HFF-Myc (cell line): ENCODE measurements around the gene TWNK.

Experiments
- DNase-seq: peaks from one replicate; pipeline ENCODE4 v3.0.0-alpha.2; 2011; ENCODE audit warnings: low read depth; ENCODE audit errors: extremely low read depth
- H3K4me3 ChIP-seq: replicated peaks from 2 replicates; pipeline ENCODE4 v1.5.1; 2011; ENCODE audit warnings: low read depth, mild to moderate bottlenecking, control low read depth, low read length
- TF ChIP-seq, protein P1 (sequence below): IDR thresholded peaks from 2 replicates; pipeline ENCODE4 v1.5.1; 2012; ENCODE audit warnings: mild to moderate bottlenecking, low read depth, low read length, control low read depth; ENCODE audit errors: missing control alignments

TWNK gene

DNA sequence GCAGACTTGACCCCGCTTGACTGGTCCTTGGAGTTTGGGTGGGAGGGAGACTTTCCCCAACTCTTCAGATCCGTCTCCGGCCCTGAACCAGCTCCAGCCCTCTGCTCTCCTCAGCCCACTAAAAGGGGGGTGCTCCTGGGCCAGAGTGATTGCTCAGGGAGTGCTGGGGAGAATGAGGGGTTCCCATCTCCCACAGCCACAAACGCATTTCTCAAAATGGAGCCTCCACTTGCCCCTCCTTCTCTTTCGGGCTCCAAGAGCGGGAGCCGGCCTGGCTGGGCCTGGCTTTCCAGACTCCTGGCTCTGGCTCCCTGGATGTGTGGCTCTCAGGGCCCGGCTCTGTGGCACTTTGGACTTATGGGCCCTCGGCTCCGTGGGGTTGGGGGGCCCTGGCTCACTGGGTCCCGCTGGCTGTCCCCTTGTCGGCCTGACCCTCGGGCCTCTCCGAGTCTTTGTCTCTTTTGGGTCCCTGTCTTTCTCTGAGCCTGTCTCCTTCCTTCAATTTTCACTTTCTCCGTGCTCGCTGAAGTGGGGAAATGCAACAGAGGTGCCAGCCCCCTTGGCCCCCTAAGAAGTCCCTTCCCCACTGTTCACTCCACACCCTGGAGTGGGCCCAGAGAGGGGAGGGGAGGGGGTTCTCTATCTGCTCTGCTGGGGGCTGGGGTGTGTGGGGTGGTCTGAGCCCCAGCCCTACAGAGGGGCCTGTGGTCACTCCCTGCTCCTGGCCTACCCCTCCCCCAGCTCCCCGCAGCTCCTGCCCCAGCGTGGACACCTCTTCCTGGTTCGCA is 13.0 kb downstream of the TWNK start:
- DNase-seq = no peak
- TF ChIP-seq, protein P1, sequence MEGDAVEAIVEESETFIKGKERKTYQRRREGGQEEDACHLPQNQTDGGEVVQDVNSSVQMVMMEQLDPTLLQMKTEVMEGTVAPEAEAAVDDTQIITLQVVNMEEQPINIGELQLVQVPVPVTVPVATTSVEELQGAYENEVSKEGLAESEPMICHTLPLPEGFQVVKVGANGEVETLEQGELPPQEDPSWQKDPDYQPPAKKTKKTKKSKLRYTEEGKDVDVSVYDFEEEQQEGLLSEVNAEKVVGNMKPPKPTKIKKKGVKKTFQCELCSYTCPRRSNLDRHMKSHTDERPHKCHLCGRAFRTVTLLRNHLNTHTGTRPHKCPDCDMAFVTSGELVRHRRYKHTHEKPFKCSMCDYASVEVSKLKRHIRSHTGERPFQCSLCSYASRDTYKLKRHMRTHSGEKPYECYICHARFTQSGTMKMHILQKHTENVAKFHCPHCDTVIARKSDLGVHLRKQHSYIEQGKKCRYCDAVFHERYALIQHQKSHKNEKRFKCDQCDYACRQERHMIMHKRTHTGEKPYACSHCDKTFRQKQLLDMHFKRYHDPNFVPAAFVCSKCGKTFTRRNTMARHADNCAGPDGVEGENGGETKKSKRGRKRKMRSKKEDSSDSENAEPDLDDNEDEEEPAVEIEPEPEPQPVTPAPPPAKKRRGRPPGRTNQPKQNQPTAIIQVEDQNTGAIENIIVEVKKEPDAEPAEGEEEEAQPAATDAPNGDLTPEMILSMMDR = no peak
- peak overlapping the region; percentile 84 for H3K4me3 ChIP-seq

DNA sequence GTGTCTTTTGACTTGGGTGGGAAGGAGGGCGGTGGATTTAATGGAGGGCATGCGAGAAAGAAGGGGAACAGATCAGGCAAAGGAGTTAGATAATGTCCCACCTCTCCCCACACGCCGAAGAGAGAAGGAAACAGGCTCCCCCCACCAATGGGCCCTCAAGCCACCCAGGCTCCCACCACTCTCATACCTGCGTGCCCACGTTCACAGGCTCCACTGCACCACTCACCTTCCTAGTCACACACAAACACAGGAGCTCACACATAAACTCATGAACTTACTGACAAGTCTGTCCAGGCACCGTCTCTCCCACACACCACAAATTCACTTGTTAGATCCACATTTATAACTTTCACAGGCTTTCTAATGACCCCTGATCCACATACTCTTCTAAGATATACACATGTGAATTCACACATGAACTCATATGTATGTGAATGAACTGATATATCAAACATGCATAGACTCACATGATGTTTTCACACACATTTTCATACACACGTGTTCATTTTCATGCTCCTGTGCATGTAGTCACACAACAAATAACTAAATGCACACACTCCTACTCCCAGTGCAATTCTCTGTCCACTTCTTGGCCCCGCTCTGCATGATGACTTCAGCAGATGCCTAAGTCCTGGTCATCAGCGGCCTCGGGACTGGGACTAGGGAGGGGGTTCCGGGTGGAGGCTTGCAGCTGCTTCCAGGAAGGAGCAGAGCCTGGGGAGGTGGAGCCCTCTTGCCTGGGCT is 13.7 kb downstream of the TWNK start:
- peak overlapping the region; percentile 84 for H3K4me3 ChIP-seq
- TF ChIP-seq, protein P1 = no peak
- no peak for DNase-seq

DNA sequence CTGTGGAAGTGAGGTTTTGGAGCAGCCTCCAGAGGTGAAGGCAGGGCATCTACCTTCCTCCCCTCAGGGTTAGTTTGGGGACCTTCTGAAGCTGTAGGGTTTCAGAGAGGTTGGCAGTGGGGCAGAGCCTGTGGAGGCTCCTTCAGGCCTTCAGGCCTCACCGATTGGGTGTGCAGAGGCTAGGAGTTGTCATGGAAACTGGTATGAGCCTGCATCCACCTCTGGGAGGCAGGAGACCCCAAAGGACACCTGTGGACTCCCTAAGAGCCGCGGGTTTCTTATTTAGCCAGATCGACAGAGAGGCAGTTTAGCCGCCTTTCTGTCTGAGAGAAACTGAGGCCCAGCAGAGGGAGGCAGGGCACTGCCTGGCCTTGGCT is 14.3 kb downstream of the TWNK start:
- no peak for DNase-seq
- peak overlapping the region; percentile 84 for H3K4me3 ChIP-seq
- TF ChIP-seq, protein P1 = no peak

DNA sequence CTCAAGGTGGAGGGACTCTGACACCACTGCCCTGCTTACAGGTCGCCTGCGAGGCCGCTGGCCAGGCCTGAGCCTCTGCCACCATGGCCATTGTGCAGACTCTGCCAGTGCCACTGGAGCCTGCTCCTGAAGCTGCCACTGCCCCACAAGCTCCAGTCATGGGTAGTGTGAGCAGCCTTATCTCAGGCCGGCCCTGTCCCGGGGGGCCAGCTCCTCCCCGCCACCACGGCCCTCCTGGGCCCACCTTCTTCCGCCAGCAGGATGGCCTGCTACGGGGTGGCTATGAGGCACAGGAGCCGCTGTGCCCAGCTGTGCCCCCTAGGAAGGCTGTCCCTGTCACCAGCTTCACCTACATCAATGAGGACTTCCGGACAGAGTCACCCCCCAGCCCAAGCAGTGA is 15.1 kb downstream of the TWNK start:
- TF ChIP-seq, protein P1 = no peak
- no peak for DNase-seq
- no peak overlapping the region for H3K4me3 ChIP-seq

DNA sequence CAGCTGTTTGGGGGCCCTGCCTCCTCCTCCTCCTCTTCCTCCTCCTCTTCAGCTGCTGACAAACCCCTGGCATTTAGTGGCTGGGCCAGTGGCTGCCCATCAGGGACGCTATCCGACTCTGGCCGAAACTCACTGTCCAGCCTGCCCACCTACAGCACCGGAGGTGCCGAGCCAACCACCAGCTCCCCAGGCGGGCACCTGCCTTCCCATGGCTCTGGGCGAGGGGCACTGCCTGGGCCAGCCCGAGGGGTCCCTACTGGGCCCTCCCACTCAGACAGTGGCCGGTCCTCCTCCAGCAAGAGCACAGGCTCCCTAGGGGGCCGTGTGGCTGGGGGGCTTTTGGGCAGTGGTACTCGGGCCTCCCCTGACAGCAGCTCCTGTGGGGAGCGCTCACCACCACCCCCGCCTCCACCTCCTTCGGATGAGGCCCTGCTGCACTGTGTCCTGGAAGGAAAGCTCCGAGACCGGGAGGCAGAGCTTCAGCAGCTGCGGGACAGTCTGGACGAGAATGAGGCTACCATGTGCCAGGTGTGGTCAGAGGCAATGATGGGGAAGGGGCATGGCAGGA is 16.4 kb downstream of the TWNK start:
- H3K4me3 ChIP-seq = no peak overlapping the region
- no peak for DNase-seq
- TF ChIP-seq, protein P1 = no peak

DNA sequence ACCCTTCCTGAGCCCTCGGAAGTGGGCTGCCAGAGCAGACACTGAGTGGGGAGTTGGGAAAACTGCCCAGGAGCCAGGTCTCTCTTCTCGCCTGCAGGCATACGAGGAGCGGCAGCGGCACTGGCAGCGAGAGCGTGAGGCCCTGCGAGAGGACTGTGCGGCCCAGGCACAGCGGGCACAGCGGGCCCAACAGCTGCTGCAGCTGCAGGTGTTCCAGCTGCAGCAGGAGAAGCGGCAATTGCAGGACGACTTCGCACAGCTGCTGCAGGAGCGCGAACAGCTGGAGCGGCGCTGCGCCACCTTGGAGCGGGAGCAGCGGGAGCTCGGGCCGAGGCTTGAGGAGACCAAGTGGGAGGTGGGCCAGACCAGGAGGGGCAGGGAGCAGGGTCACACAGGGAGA is 18.0 kb downstream of the TWNK start:
- DNase-seq = no peak
- TF ChIP-seq, protein P1 = no peak
- no peak overlapping the region for H3K4me3 ChIP-seq
